SU-DHL-6 (cell line): ENCODE measurements around the gene REC114.

Source experiments
- CTCF ChIP-seq: fragments of 200-600 bp; sonication (generic); IDR thresholded peaks from one replicate; pipeline ENCODE4 v1.5.1; 2017; ENCODE audit warnings: antibody characterized with exemption, mild to moderate bottlenecking, low read length, moderate library complexity; ENCODE audit not compliant: insufficient read depth, poor library complexity, severe bottlenecking
- EZH2phosphoT487 ChIP-seq: fragments of 200-600 bp; sonication (generic), shearing (Covaris generic); conservative IDR thresholded peaks from 2 replicates; pipeline ENCODE4 v1.6.1; 2018; ENCODE audit warnings: mild to moderate bottlenecking, antibody characterized with exemption, low read length, moderate library complexity, mixed read lengths

GRCh38 chr15:73569361-73569760, 126.4 kb downstream of the REC114 start:
- TF ChIP-seq CTCF (no peak), EZH2phosphoT487 (no peak)
